Activated CD8-positive, alpha-beta T cell treated with anti-CD3 and anti-CD28 coated beads, Interleukin-2, amount 10 ng/mL, durations not matched to agents 7 days and 5 days (primary cell): Measurements from ENCODE around the gene EME1. TPM values are rescaled to one million over a fixed set of nuclear protein-coding genes. Genes with fewer than 3 reads are reported as not detected.

ENCODE experiments used
- ATAC-seq: fragments of 150-1000 bp; cut with Tn5 transposase; one replicate; pipeline ENCODE4 v1.10.0; 2021; ENCODE audit warnings: moderate library complexity
- CTCF ChIA-PET: fragments of 350-600 bp; sonication (Branson Sonifier 250); formaldehyde crosslinking; loops from one replicate; lab custom pipeline; 2021; ENCODE audit warnings: antibody characterized with exemption; lab: Charles Lee
- POLR2A ChIA-PET: fragments of 350-600 bp; sonication (Branson Sonifier 250); formaldehyde crosslinking; loops from one replicate; lab custom pipeline; 2021; ENCODE audit warnings: antibody characterized with exemption; lab: Charles Lee
- DNase-seq: peaks from one replicate; pipeline ENCODE4 v3.0.0-alpha.2; 2020
- H3K27ac Mint-ChIP-seq: one replicate; pipeline ENCODE4 v1.8.0; 2021; ENCODE audit warnings: mild to moderate bottlenecking, mixed read lengths
- H3K27me3 Mint-ChIP-seq: one replicate; pipeline ENCODE4 v1.8.0; 2021; ENCODE audit warnings: low read depth, mixed read lengths
- H3K36me3 Mint-ChIP-seq: one replicate; pipeline ENCODE4 v1.8.0; 2021; ENCODE audit warnings: low read depth, mixed read lengths
- H3K4me1 Mint-ChIP-seq: one replicate; pipeline ENCODE4 v1.8.0; 2021; ENCODE audit warnings: low read depth, mixed read lengths
- H3K4me3 Mint-ChIP-seq: one replicate; pipeline ENCODE4 v1.8.0; 2021; ENCODE audit warnings: mild to moderate bottlenecking, mixed read lengths
- H3K9me3 Mint-ChIP-seq: one replicate; pipeline ENCODE4 v1.8.0; 2022; ENCODE audit warnings: mixed read lengths; ENCODE audit not compliant: insufficient read depth
- total RNA-seq, 2 experiments: library from RNA; stranded (reverse); gene quantifications; one replicate each; pipeline ENCODE4 v1.2.3, GENCODE V29; 2021

Gene EME1
- total RNA-seq, 2 experiments from 2014 or later = 23.5 to 27.8 TPM

GRCh38 chr17:50365165-50365564 is 7.9 kb upstream of the EME1 start:
- peaks cover 37% of the 10 kb centered on the region for H3K36me3 Mint-ChIP-seq
- ChIA-PET CTCF (interaction anchor here (0.8 to 1.2 kb wide), 2 partner anchors 31 to 32 kb away, joined by 3 to 7 read pairs; partner anchors contain the start of gene LRRC59), POLR2A (interaction anchor here (1.0 kb wide), 1 partner anchor 27 kb away, joined by 4 read pairs; no protein-coding TSS in a partner anchor)
- ATAC-seq (no peak), DNase-seq (no peak)
- peaks cover 22% of the 10 kb centered on the region for H3K4me1 Mint-ChIP-seq
- no peaks in the 10 kb centered on the region for H3K9me3 Mint-ChIP-seq
- peak overlapping the region; percentile 50 for H3K27ac Mint-ChIP-seq
- H3K4me3 Mint-ChIP-seq = no peak overlapping the region
- no peaks in the 10 kb centered on the region for H3K27me3 Mint-ChIP-seq

GRCh38 chr17:50365649-50366393 is 7.2 kb upstream of the EME1 start:
- Mint-ChIP-seq H3K27me3 (no peaks in the 10 kb centered on the region), H3K36me3 (peaks cover 40% of the 10 kb centered on the region), H3K27ac (peak overlapping the region; percentile 50), H3K9me3 (no peaks in the 10 kb centered on the region), H3K4me3 (no peak overlapping the region), H3K4me1 (peaks cover 21% of the 10 kb centered on the region)
- ATAC-seq = no peak
- no peak for DNase-seq
- ChIA-PET POLR2A (interaction anchor here (1.0 kb wide), 2 partner anchors 26 to 31 kb away, joined by 3 to 4 read pairs; no protein-coding TSS in a partner anchor), CTCF (interaction anchor here (0.8 to 1.2 kb wide), 2 partner anchors 30 to 32 kb away, joined by 3 to 7 read pairs; partner anchors contain the start of gene LRRC59)

DNA sequence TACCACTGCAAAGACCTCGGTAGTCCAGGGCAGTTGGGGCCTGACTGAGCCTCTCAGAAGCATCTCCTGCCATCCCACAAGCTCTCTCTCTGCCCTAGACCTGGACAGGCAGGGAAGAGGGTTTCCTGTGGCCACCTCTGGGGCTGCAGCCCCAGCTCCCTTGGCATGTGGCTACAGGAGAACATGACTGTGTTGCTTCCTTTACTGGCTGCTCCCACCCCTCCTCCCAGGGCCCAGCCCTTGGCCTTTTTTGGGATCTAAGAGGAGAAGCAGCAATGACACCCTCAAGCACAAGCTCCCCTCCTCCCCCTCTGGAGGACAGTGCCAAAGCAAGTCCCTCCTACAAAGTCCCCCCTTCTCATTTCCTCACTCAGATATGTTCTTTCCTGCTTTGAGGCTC is 5.6 kb upstream of the EME1 start:
- ATAC-seq = no peak
- peaks cover 22% of the 10 kb centered on the region for H3K4me1 Mint-ChIP-seq
- no peaks in the 10 kb centered on the region for H3K9me3 Mint-ChIP-seq
- H3K27ac Mint-ChIP-seq = peak overlapping the region; percentile 59
- ChIA-PET POLR2A (no interaction called here), CTCF (no interaction called here)
- no peaks in the 10 kb centered on the region for H3K27me3 Mint-ChIP-seq
- H3K36me3 Mint-ChIP-seq = peaks cover 50% of the 10 kb centered on the region
- DNase-seq = no peak
- no peak overlapping the region for H3K4me3 Mint-ChIP-seq

- POLR2A ChIA-PET = interaction anchor here (0.6 to 0.7 kb wide), 2 partner anchors 10 to 27 kb away, joined by 3 read pairs; partner anchors contain the start of gene LRRC59
- H3K27me3 Mint-ChIP-seq = no peaks in the 10 kb centered on the region
- peaks cover 60% of the 10 kb centered on the region for H3K36me3 Mint-ChIP-seq
- CTCF ChIA-PET = interaction anchor here (6.3 kb wide), 1 partner anchor 9 kb away, joined by 65 read pairs; no protein-coding TSS in a partner anchor
- no peak overlapping the region for H3K27ac Mint-ChIP-seq
- no peak for DNase-seq
- no peak overlapping the region for H3K4me3 Mint-ChIP-seq
- ATAC-seq = no peak
- no peaks in the 10 kb centered on the region for H3K9me3 Mint-ChIP-seq
- peaks cover 37% of the 10 kb centered on the region for H3K4me1 Mint-ChIP-seq
Observed at GRCh38 chr17:50370052-50370451, 3.0 kb upstream of the EME1 start.

DNA sequence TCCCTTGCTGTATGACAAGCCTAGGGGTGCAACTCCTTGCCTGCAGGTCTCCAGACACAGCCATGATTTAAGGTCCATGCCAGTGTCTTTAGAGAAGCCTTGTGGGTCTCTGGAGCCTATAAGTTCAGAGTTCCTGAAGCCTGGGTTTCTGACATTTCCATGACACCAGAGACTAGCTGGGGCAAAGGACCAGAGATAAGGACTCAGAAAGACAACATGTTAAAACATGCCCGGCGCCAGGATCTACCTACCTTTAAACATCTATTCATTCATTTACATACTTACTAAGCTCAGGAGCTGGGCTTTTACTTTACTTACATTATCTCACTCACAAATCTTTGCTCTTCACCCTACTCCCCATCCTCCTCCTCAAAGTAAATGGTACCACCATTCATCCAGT is 1.5 kb upstream of the EME1 start:
- POLR2A ChIA-PET = interaction anchor here (0.7 to 2.9 kb wide), 7 partner anchors 8 to 534 kb away, joined by 3 to 27 read pairs (median 4); partner anchors contain the start of genes LRRC59 and XYLT2
- no peak for ATAC-seq
- peaks cover 57% of the 10 kb centered on the region for H3K36me3 Mint-ChIP-seq

GRCh38 chr17:50372222-50372757 is 739 bp upstream of the EME1 start:
- peak overlapping the region; percentile 99 for H3K4me3 Mint-ChIP-seq
- no peaks in the 10 kb centered on the region for H3K27me3 Mint-ChIP-seq
- H3K36me3 Mint-ChIP-seq = peaks cover 57% of the 10 kb centered on the region
- ChIA-PET CTCF (interaction anchor here (6.3 to 6.4 kb wide), 2 partner anchors 11 to 25 kb away, joined by 50 to 65 read pairs; partner anchors contain the start of gene LRRC59), POLR2A (interaction anchor here (0.6 to 4.7 kb wide), 16 partner anchors 9 to 535 kb away, joined by 3 to 53 read pairs (median 4); partner anchors contain the start of genes LRRC59, RSAD1 and XYLT2)
- no peaks in the 10 kb centered on the region for H3K9me3 Mint-ChIP-seq
- H3K27ac Mint-ChIP-seq = peak overlapping the region; percentile 100
- DNase-seq (no peak), ATAC-seq (no peak)
- H3K4me1 Mint-ChIP-seq = peaks cover 43% of the 10 kb centered on the region

More for the DNA sequence above, 1.5 kb upstream of the EME1 start:
- CTCF ChIA-PET = interaction anchor here (6.3 to 6.4 kb wide), 2 partner anchors 11 to 26 kb away, joined by 50 to 65 read pairs; partner anchors contain the start of gene LRRC59
- peaks cover 43% of the 10 kb centered on the region for H3K4me1 Mint-ChIP-seq
- H3K9me3 Mint-ChIP-seq = no peaks in the 10 kb centered on the region
- no peak for DNase-seq
- no peaks in the 10 kb centered on the region for H3K27me3 Mint-ChIP-seq
- H3K4me3 Mint-ChIP-seq = peak overlapping the region; percentile 99
- peak overlapping the region; percentile 100 for H3K27ac Mint-ChIP-seq

- ChIA-PET POLR2A (interaction anchor here (0.8 to 4.7 kb wide), 10 partner anchors 8 to 106 kb away, joined by 3 to 53 read pairs (median 5); partner anchors contain the start of genes ACSF2, LRRC59, RSAD1 and XYLT2), CTCF (interaction anchor here (6.3 to 6.4 kb wide), 2 partner anchors 13 to 23 kb away, joined by 50 to 65 read pairs; partner anchors contain the start of gene LRRC59)
- H3K36me3 Mint-ChIP-seq = peaks cover 54% of the 10 kb centered on the region
- no peaks in the 10 kb centered on the region for H3K9me3 Mint-ChIP-seq
- no peak for DNase-seq
- H3K4me1 Mint-ChIP-seq = peaks cover 44% of the 10 kb centered on the region
- ATAC-seq = no peak
- H3K27me3 Mint-ChIP-seq = no peaks in the 10 kb centered on the region
- peak overlapping the region; percentile 100 for H3K27ac Mint-ChIP-seq
- peak overlapping the region; percentile 99 for H3K4me3 Mint-ChIP-seq
Observed at GRCh38 chr17:50373705-50374104, 676 bp downstream of the EME1 start.

GRCh38 chr17:50375858-50376538 is 3.0 kb downstream of the EME1 start:
- H3K4me1 Mint-ChIP-seq = peaks cover 49% of the 10 kb centered on the region
- no peak overlapping the region for H3K4me3 Mint-ChIP-seq
- H3K27ac Mint-ChIP-seq = no peak overlapping the region
- no peaks in the 10 kb centered on the region for H3K27me3 Mint-ChIP-seq
- no peak for ATAC-seq
- CTCF ChIA-PET = interaction anchor here (1.8 to 6.4 kb wide), 2 partner anchors 14 to 21 kb away, joined by 5 to 50 read pairs; partner anchors contain the start of gene LRRC59
- POLR2A ChIA-PET = interaction anchor here (0.8 to 4.7 kb wide), 2 partner anchors 14 to 21 kb away, joined by 3 to 53 read pairs; partner anchors contain the start of gene LRRC59
- no peak for DNase-seq
- peaks cover 47% of the 10 kb centered on the region for H3K36me3 Mint-ChIP-seq
- H3K9me3 Mint-ChIP-seq = no peaks in the 10 kb centered on the region

- CTCF ChIA-PET = interaction anchor here (0.7 to 4.4 kb wide), 4 partner anchors 13 to 42 kb away, joined by 3 to 30 read pairs (median 4); partner anchors contain the start of gene LRRC59
- DNase-seq (no peak), ATAC-seq (no peak)
- peaks cover 54% of the 10 kb centered on the region for H3K36me3 Mint-ChIP-seq
- no peaks in the 10 kb centered on the region for H3K9me3 Mint-ChIP-seq
- peaks cover 19% of the 10 kb centered on the region for H3K4me1 Mint-ChIP-seq
- peak overlapping the region; percentile 44 for H3K27ac Mint-ChIP-seq
- H3K4me3 Mint-ChIP-seq = no peak overlapping the region
- POLR2A ChIA-PET = interaction anchor here (0.6 to 6.8 kb wide), 4 partner anchors 8 to 225 kb away, joined by 3 to 46 read pairs (median 4); partner anchors contain the start of gene LRRC59
- H3K27me3 Mint-ChIP-seq = no peaks in the 10 kb centered on the region
Observed at GRCh38 chr17:50379351-50380132, 6.5 kb downstream of the EME1 start.
